ENCODE results near the gene HPSE.

Gene HPSE

GRCh38 chr4:83358410-83358809, 23.8 kb upstream of the HPSE start:
- H3K4me3 ChIP-seq (ENCODE audit: low read depth, low read length): no peak overlapping the region
- TF ChIP-seq, protein P1, sequence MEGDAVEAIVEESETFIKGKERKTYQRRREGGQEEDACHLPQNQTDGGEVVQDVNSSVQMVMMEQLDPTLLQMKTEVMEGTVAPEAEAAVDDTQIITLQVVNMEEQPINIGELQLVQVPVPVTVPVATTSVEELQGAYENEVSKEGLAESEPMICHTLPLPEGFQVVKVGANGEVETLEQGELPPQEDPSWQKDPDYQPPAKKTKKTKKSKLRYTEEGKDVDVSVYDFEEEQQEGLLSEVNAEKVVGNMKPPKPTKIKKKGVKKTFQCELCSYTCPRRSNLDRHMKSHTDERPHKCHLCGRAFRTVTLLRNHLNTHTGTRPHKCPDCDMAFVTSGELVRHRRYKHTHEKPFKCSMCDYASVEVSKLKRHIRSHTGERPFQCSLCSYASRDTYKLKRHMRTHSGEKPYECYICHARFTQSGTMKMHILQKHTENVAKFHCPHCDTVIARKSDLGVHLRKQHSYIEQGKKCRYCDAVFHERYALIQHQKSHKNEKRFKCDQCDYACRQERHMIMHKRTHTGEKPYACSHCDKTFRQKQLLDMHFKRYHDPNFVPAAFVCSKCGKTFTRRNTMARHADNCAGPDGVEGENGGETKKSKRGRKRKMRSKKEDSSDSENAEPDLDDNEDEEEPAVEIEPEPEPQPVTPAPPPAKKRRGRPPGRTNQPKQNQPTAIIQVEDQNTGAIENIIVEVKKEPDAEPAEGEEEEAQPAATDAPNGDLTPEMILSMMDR (IDR thresholded peaks at IDR 0.05; ENCODE audit: borderline replicate concordance, insufficient read depth, low read depth, low read length): no peak

GRCh38 chr4:83356899-83357661, 22.4 kb upstream of the HPSE start:
- TF ChIP-seq, protein P1 (IDR thresholded peaks at IDR 0.05; ENCODE audit: borderline replicate concordance, insufficient read depth, low read depth, low read length): no peak
- no peak overlapping the region for H3K4me3 ChIP-seq (ENCODE audit: low read depth, low read length)

GRCh38 chr4:83353516-83353915, 18.9 kb upstream of the HPSE start:
- TF ChIP-seq, protein P1 (IDR thresholded peaks at IDR 0.05; ENCODE audit: borderline replicate concordance, insufficient read depth, low read depth, low read length): no peak
- H3K4me3 ChIP-seq (ENCODE audit: low read depth, low read length): no peak overlapping the region

- H3K4me3 ChIP-seq (ENCODE audit: low read depth, low read length): no peak overlapping the region
- TF ChIP-seq, protein P1 (IDR thresholded peaks at IDR 0.05; ENCODE audit: borderline replicate concordance, insufficient read depth, low read depth, low read length): no peak
These were observed 13.4 kb upstream of the HPSE start for GRCh38 chr4:83348074-83348473.

GRCh38 chr4:83342476-83342875, 7.8 kb upstream of the HPSE start:
- TF ChIP-seq, protein P1 (IDR thresholded peaks at IDR 0.05; ENCODE audit: borderline replicate concordance, insufficient read depth, low read depth, low read length): no peak
- H3K4me3 ChIP-seq (ENCODE audit: low read depth, low read length): no peak overlapping the region

DNA sequence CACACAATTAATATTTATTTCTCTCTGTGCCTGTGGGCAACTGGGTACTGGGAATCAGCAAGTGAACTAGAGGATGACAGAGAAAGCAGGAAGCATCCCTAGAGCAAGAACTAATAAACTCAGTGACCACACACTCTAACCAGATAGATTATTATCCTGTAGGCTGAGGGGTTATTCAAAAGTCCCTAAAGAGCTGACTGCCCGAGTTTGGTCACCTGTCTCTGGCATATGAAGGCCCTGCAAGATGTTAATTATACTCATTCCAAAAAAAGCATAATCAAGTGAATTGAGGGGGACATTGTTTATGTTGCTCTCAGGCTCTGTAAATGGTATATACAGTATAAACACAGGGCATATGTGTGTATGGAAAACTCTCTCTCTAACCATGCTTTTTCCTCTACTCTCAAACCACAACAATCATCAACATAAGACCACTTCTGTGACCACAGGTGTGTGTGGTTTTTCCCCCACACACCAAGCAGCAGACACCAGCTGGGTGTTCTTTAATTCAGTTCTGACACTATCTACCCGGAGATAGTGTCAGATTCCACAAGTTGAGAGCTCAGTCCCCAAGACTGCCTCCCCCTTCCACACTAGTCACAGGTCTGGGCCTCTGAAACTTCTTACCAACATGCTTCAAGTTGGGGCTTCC, 6.2 kb upstream of the HPSE start:
- no peak overlapping the region for H3K4me3 ChIP-seq (ENCODE audit: low read depth, low read length)
- TF ChIP-seq, protein P1 (IDR thresholded peaks at IDR 0.05; ENCODE audit: borderline replicate concordance, insufficient read depth, low read depth, low read length): no peak

GRCh38 chr4:83339573-83339972, 4.9 kb upstream of the HPSE start:
- no peak overlapping the region for H3K4me3 ChIP-seq (ENCODE audit: low read depth, low read length)
- TF ChIP-seq, protein P1 (IDR thresholded peaks at IDR 0.05; ENCODE audit: borderline replicate concordance, insufficient read depth, low read depth, low read length): no peak
